H1 (cell line): ENCODE results near the gene CNOT3. TPM values are rescaled to one million over a fixed set of nuclear protein-coding genes. Genes with fewer than 3 reads are reported as not detected.

Experiments used
- EZH2 ChIP-seq: fragments of 200-600 bp; sonication (generic); IDR thresholded peaks from 2 replicates; pipeline ENCODE4 v1.7.1; 2012; ENCODE audit warnings: low read depth, mild to moderate bottlenecking, moderate library complexity, low read length, inconsistent platforms; ENCODE audit not compliant: severe bottlenecking
- JUN ChIP-seq: IDR thresholded peaks from 2 replicates; pipeline ENCODE4 v1.6.1; 2011; ENCODE audit warnings: low read depth, mild to moderate bottlenecking, improper control_type of control experiment, low read length
- RFX5 ChIP-seq: IDR thresholded peaks from 2 replicates; pipeline ENCODE4 v1.6.1; 2011; ENCODE audit warnings: low read depth, low read length, improper control_type of control experiment, borderline replicate concordance
- SIX5 ChIP-seq: IDR thresholded peaks from 2 replicates; pipeline ENCODE4 v1.6.1; 2011; ENCODE audit warnings: mild to moderate bottlenecking, low read depth, low read length
- SP1 ChIP-seq: IDR thresholded peaks from 2 replicates; pipeline ENCODE4 v1.6.1; 2011; ENCODE audit warnings: low read depth, low read length
- polyA plus RNA-seq, 7 experiments: library from polyadenylated mRNA; depleted of rRNA in 3 of 7; stranded (reverse) in 5 of 7; unstranded in 2 of 7; fragments of >200 nt in 5 of 7; fragments of 200-250 nt in 2 of 7; gene quantifications; 1 replicate in 5 of 7; 2 replicates in 1 of 7; 4 replicates in 1 of 7; pipeline versions ENCODE4 v1.2.1 to v1.2.3, GENCODE V29; 2011 to 2013; ENCODE audit warnings: missing spikeins in 2 of 7, mixed read lengths in 2 of 7
- total RNA-seq: library from RNA; stranded (reverse); fragmentation: NEBNext Ultra II Directional; extraction: Animal tissue kit (Norgen Biotek cat#: 25700); gene quantifications from 2 replicates; pipeline ENCODE4 v1.2.1, GENCODE V29; 2021

Gene CNOT3
- total and polyA plus RNA-seq, 2 of the 8 experiments (the other 6 are each of a cell fraction or from before 2014, with no cell fraction given), result 21.2 to 86.4 TPM

DNA sequence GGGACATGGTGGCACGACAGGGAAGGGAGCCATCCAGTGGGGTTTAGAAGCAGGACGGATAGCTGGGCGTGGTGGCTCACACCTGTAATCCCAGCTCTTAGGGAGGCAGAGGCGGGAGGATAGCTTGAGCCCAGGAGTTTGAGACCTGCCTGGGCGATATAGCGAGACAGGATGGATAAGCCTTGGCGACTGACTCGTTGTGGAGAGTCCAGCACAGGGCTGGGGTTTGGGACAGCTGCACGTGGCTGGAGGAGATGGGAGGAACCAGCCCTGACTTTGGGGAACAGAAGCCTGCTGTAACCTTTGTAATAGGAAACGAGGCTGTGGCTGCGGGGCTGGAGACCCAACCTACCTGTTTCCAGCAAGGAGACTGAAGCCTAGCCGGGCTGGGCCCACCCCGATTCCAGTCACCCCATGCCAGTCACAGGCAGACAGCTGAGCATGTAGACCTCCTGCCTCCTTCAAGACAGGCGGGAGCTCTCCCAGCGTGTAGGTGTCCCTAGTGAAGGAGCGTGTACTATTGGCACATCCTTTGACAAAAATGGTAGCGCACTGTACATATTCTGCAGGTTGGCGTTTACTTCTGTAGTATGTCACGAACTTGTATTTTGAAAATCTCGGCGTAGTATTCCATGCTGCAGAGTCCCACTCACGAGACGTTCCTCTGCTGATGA is 13.9 kb downstream of the CNOT3 start (continued):
- TF ChIP-seq RFX5, result no peak
- no peak for TF ChIP-seq SIX5
- no peak for TF ChIP-seq EZH2
- no peak for TF ChIP-seq SP1
- no peak for TF ChIP-seq JUN
